ENCODE results near the gene KSR1. TPM values are rescaled to one million over a fixed set of nuclear protein-coding genes. Genes with fewer than 3 reads are reported as not detected.

Gene KSR1
- total and polyA plus RNA-seq, 2 of the 8 experiments (the other 6 are each of a cell fraction or from before 2014, with no cell fraction given): 14.1 to 34.7 TPM

DNA sequence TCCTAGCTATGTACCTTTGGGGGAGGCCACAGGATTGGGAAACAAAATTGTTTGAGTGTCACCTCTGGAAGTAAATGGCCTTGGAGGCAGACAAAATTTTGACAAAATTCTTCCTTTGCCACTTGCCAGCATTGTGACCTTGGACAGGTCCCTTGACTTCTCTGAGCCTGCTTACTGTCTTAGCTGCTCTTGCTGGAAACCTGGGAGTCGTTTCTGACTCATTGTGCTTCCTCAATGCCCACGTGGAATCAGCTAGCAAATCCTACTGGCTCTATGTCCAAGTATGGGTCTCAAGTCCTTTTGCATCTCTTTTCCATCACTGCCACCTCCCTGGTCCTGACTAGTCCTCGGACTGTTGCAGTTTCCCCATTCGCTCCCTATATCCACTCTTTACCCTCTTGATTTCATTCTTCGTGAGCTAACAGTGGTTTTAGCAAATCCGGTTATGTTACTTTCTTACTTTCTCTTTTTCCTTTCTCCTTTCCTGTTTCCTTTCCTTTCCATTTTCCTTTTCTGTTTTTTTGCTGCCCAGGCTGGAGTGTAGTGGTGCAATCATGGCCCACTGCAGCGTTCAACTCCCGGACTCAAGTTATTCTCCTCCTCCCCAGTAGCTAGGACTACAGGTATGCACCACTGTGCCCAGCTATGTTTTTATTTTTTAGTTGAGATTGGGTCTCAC, 106.7 kb downstream of the KSR1 start:
- Histone ChIP-seq H3K4me3 (ENCODE audit: extremely low read depth in 1 of 4, insufficient read depth in 2 of 4, low read depth in 3 of 4, low read length in 4 of 4) (no peak overlapping the region), H2BK120ac (replicated peaks; ENCODE audit: low read depth, low read length) (no peak overlapping the region), H2BK20ac (ENCODE audit: low read length) (no peak overlapping the region), H3K79me1 (ENCODE audit: low read depth, low read length) (peaks cover 2% of the 10 kb centered on the region), H2BK12ac (ENCODE audit: low read depth, low read length) (no peak overlapping the region), H4K91ac (replicated peaks; ENCODE audit: insufficient read length, low read length) (no peak overlapping the region), H3K9me3 (ENCODE audit: insufficient read depth in 2 of 2, low read depth in 1 of 2, low read length in 1 of 2) (no peaks in the 10 kb centered on the region), H3K18ac (ENCODE audit: extremely low read depth, low read length) (no peak overlapping the region), H4K8ac (ENCODE audit: extremely low read depth, insufficient read depth, low read length) (no peak overlapping the region), H2BK15ac (ENCODE audit: low read length) (no peak overlapping the region), H3K27ac (ENCODE audit: low read depth, low read length) (no peak overlapping the region), H3K4ac (replicated peaks; ENCODE audit: insufficient read length, low read depth, low read length) (no peak overlapping the region), H3K23me2 (ENCODE audit: low read depth, low read length) (no peaks in the 10 kb centered on the region), H3K27me3 (replicated peaks in 1 of 4; ENCODE audit: control insufficient read depth in 3 of 4, extremely low read depth in 1 of 4, insufficient read depth in 3 of 4, low read length in 3 of 4) (no peaks in the 10 kb centered on the region), H3K23ac (ENCODE audit: insufficient read length) (no peak overlapping the region), H3K56ac (replicated peaks; ENCODE audit: insufficient read length, low read depth, low read length) (no peak overlapping the region), H3K14ac (ENCODE audit: insufficient read length) (no peak overlapping the region), H2AFZ (ENCODE audit: low read length) (no peak overlapping the region), H3K79me2 (ENCODE audit: control insufficient read depth in 1 of 2, insufficient read depth in 2 of 2, low read length in 2 of 2) (no peaks in the 10 kb centered on the region; a peak in 1 of 4 replicates), H4K5ac (ENCODE audit: insufficient read length, low read depth, low read length) (no peak overlapping the region), H4K20me1 (replicated peaks in 1 of 2; ENCODE audit: control insufficient read depth in 1 of 2, insufficient read depth in 2 of 2, low read length in 2 of 2) (no peaks in the 10 kb centered on the region), H3K9ac (replicated peaks in 1 of 4; ENCODE audit: extremely low read depth in 1 of 4, low read depth in 3 of 4, low read length in 3 of 4) (no peak overlapping the region), H3K36me3 (ENCODE audit: control insufficient read depth in 2 of 4, insufficient read depth in 4 of 4, low read length in 3 of 4) (0 out of 8 replicates have a peak, but pooled peaks cover 0 to 4% (median 0%) of the 10 kb centered on the region in 4 experiments), H3K4me2 (ENCODE audit: insufficient read depth in 1 of 2, low read depth in 2 of 2, low read length in 2 of 2) (no peak overlapping the region), H2BK5ac (ENCODE audit: low read depth, low read length) (no peak overlapping the region), H3K4me1 (replicated peaks in 1 of 4; ENCODE audit: control insufficient read depth in 3 of 4, insufficient read depth in 4 of 4, low read length in 3 of 4) (peaks cover 0 to 11% (median 2%) of the 10 kb centered on the region in 4 experiments; a peak in 4 of 7 replicates), H2AK5ac (ENCODE audit: low read depth, low read length) (no peak overlapping the region)
- 86% methylated on average over 8 of the region's 8 CpGs; no CpG with 5 or more reads in 1 of the 2 experiments for WGBS, 2 experiments (ENCODE audit: extremely low coverage in 1 of 2, insufficient coverage in 1 of 2, insufficient read length in 1 of 2, insufficient replicate concordance in 2 of 2, low coverage in 1 of 2, low lambda C conversion rate in 2 of 2, missing lambda C conversion rate in 1 of 2)
- no peak for DNase-seq (ENCODE audit: low read depth in 1 of 2, low spot score in 2 of 2)
- CTCF ChIA-PET (ENCODE audit: partially characterized antibody): interaction anchor here (0.6 to 2.3 kb wide), 8 partner anchors 10 to 119 kb away, joined by 3 to 6 read pairs (median 3); no protein-coding TSS in a partner anchor
- no peak for FAIRE-seq
- POLR2A ChIA-PET (ENCODE audit: partially characterized antibody): interaction anchor here (1.0 kb wide), 1 partner anchor 40 kb away, joined by 4 read pairs; no protein-coding TSS in a partner anchor
- TF ChIP-seq CEBPB (IDR thresholded peaks at IDR 0.05; ENCODE audit: low read depth, low read length): no peak
- TF ChIP-seq SP1 (IDR thresholded peaks at IDR 0.05; ENCODE audit: low read depth, low read length): no peak
- no peak for TF ChIP-seq TEAD4 (IDR thresholded peaks at IDR 0.05; ENCODE audit: low read depth, low read length)
- TF ChIP-seq MAFK (IDR thresholded peaks at IDR 0.05; ENCODE audit: low read depth, low read length): no peak

Measured in H1 (cell line).